SU-DHL-6 (cell line): ENCODE results near the gene STC2.

Experiments
- CTCF ChIP-seq: fragments of 200-600 bp; sonication (generic); IDR thresholded peaks from one replicate; pipeline ENCODE4 v1.5.1; 2017; ENCODE audit warnings: antibody characterized with exemption, mild to moderate bottlenecking, low read length, moderate library complexity; ENCODE audit not compliant: insufficient read depth, poor library complexity, severe bottlenecking
- EZH2phosphoT487 ChIP-seq: fragments of 200-600 bp; sonication (generic), shearing (Covaris generic); conservative IDR thresholded peaks from 2 replicates; pipeline ENCODE4 v1.6.1; 2018; ENCODE audit warnings: mild to moderate bottlenecking, antibody characterized with exemption, low read length, moderate library complexity, mixed read lengths

- TF ChIP-seq EZH2phosphoT487, result no peak
- no peak for TF ChIP-seq CTCF
Observed at GRCh38 chr5:173310861-173311785, 17.1 kb downstream of the STC2 start.
